ENCODE data around the gene TAS1R3.

GRCh38 chr1:1336931-1337792 is 6.1 kb downstream of the TAS1R3 start:
- no peak for TF ChIP-seq POLR2A (IDR thresholded peaks at IDR 0.05)
- TF ChIP-seq CTCF (IDR thresholded peaks at IDR 0.05): no peak

Measured in testis (tissue), 2 donors.